ENCODE data around the gene ENO3.

DNA sequence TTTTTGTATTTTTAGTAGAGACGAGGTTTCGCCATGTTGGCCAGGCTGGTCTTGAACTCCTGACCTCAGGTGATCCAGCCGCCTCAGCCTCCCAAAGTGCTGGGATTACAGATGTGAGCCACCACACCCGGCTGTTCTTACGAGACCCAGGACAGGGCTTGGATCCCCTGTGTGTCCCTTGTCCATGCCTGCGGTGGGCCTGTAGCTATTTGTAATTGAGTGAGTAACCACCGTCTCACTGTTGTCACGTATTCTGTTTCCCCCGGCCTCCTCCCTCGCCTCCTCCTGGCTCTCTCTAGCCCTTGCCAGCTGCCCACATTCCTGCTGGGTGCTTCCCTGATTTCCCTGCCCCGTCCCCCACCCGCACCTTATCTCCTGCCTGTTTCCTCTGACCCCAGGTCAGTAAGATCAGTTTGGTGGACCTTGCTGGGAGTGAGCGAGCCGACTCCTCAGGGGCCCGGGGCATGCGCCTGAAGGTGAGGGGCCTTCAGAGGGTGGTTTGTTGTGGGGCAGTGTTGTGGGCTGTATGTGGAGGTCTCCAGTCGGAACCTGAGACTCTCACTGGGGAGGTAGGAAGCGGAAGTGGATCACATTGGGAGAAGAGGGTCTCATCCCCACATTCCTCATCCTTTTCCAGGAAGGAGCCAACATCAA is 52.4 kb downstream of the ENO3 start:
- TF ChIP-seq, protein P1, sequence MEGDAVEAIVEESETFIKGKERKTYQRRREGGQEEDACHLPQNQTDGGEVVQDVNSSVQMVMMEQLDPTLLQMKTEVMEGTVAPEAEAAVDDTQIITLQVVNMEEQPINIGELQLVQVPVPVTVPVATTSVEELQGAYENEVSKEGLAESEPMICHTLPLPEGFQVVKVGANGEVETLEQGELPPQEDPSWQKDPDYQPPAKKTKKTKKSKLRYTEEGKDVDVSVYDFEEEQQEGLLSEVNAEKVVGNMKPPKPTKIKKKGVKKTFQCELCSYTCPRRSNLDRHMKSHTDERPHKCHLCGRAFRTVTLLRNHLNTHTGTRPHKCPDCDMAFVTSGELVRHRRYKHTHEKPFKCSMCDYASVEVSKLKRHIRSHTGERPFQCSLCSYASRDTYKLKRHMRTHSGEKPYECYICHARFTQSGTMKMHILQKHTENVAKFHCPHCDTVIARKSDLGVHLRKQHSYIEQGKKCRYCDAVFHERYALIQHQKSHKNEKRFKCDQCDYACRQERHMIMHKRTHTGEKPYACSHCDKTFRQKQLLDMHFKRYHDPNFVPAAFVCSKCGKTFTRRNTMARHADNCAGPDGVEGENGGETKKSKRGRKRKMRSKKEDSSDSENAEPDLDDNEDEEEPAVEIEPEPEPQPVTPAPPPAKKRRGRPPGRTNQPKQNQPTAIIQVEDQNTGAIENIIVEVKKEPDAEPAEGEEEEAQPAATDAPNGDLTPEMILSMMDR (IDR thresholded peaks at IDR 0.05 in 4 of 5, conservative IDR thresholded peaks at IDR 0.05 in 1 of 5) = no peak
- no peak for TF ChIP-seq POLR2A (IDR thresholded peaks at IDR 0.05)

All from gastrocnemius medialis (tissue), 4 donors.